ENCODE results near the gene IMP4. TPM values are rescaled to one million over a fixed set of nuclear protein-coding genes. Genes with fewer than 3 reads are reported as not detected.

The IMP4 gene
- total RNA-seq, 6 donors from 2014 or later: 45.6 to 118 (median 63.0) TPM

- TF ChIP-seq POLR2A (IDR thresholded peaks at IDR 0.05): no peak
- TF ChIP-seq CTCF (IDR thresholded peaks at IDR 0.05): no peak
- TF ChIP-seq POLR2AphosphoS5 (IDR thresholded peaks at IDR 0.05): no peak
- TF ChIP-seq EP300 (IDR thresholded peaks at IDR 0.05): no peak
- no peak overlapping the region for H3K4me3 ChIP-seq
- no peaks in the 10 kb centered on the region for H3K9me3 ChIP-seq
- 5 to 17% methylated on average over 1 of the region's 1 CpG for WGBS, 2 donors
- no peak overlapping the region for H3K27ac ChIP-seq
- no peaks in the 10 kb centered on the region for H3K27me3 ChIP-seq
- H3K4me1 ChIP-seq: no peaks in the 10 kb centered on the region
- DNase-seq: no peak
- ATAC-seq (ENCODE audit: low FRiP score in 2 of 2): no peak
- no peaks in the 10 kb centered on the region for H3K36me3 ChIP-seq
These were observed 26.1 kb upstream of the IMP4 start for GRCh38 chr2:130316596-130316995.

DNA sequence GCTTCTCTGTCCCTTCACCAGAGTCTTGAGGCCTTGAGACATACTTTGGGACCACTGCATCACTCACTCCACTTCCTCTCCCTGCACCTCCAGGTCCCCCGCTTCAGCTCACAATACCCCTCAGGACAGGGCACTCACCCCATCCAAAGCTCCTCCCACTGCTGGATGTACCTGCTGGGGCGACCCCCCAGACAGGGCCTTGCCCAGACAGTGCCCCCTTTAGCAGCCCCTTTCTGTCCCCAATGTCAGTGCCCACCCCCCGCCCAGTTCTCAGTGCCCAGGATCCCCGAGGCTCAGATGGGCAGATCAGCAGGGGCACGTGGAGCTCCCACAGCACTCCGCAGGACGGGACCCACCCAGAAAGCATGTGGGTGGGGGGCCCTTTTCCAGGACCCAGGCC is 23.8 kb upstream of the IMP4 start:
- 75 to 78% methylated on average over 4 to 7 of the region's 7 CpGs for WGBS, 2 donors
- Histone ChIP-seq H3K9me3 (no peaks in the 10 kb centered on the region), H3K36me3 (no peaks in the 10 kb centered on the region), H3K27me3 (no peaks in the 10 kb centered on the region), H3K4me1 (no peaks in the 10 kb centered on the region), H3K4me3 (no peak overlapping the region), H3K27ac (no peak overlapping the region)
- peak in 1 of 2 donors; percentile 41 for DNase-seq
- peak in 1 of 2 donors; percentile 7 for ATAC-seq (ENCODE audit: low FRiP score in 2 of 2)
- TF ChIP-seq CTCF (IDR thresholded peaks at IDR 0.05) (no peak), EP300 (IDR thresholded peaks at IDR 0.05) (no peak), POLR2A (IDR thresholded peaks at IDR 0.05) (no peak), POLR2AphosphoS5 (IDR thresholded peaks at IDR 0.05) (no peak)

DNA sequence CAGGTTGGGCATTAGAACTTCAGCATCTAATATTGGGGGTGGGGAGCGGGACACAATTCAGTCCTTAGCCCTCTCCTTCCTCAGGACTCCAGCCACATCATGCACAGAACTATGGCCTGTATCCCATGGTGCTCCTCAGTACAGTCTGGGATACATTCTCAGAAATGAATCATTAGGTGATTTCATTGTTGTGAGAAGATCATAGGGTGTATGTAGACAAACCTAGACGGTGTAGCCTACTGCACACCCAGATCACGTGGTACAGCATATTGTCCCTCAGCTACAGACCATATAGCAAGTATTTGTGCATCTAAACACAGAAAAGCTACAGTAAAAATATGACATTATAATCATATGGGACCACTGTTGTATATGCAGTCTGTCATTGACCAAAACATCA is 23.2 kb upstream of the IMP4 start:
- Histone ChIP-seq H3K4me3 (no peak overlapping the region), H3K27me3 (no peaks in the 10 kb centered on the region), H3K4me1 (no peaks in the 10 kb centered on the region), H3K9me3 (no peaks in the 10 kb centered on the region), H3K36me3 (no peaks in the 10 kb centered on the region), H3K27ac (no peak overlapping the region)
- DNase-seq (no peak), ATAC-seq (ENCODE audit: low FRiP score in 2 of 2) (no peak)
- TF ChIP-seq CTCF (IDR thresholded peaks at IDR 0.05): no peak
- no peak for TF ChIP-seq POLR2AphosphoS5 (IDR thresholded peaks at IDR 0.05)
- no peak for TF ChIP-seq POLR2A (IDR thresholded peaks at IDR 0.05)
- TF ChIP-seq EP300 (IDR thresholded peaks at IDR 0.05): no peak
- 88 to 89% methylated on average over 3 of the region's 3 CpGs for WGBS, 2 donors

- no peaks in the 10 kb centered on the region for H3K9me3 ChIP-seq
- TF ChIP-seq POLR2A (IDR thresholded peaks at IDR 0.05) (no peak), EP300 (IDR thresholded peaks at IDR 0.05) (no peak), POLR2AphosphoS5 (IDR thresholded peaks at IDR 0.05) (no peak), CTCF (IDR thresholded peaks at IDR 0.05) (no peak)
- no peak overlapping the region for H3K27ac ChIP-seq
- ATAC-seq (ENCODE audit: low FRiP score in 2 of 2) (peak in 1 of 2 donors; percentile 36), DNase-seq (peak in 1 of 2 donors; percentile 86)
- no peak overlapping the region for H3K4me3 ChIP-seq
- no peaks in the 10 kb centered on the region for H3K36me3 ChIP-seq
- 77 to 79% methylated on average over 17 to 41 of the region's 43 CpGs for WGBS, 2 donors
- H3K4me1 ChIP-seq: peaks cover 0 to 9% (median 2%) of the 10 kb centered on the region in 4 donors
- H3K27me3 ChIP-seq: no peaks in the 10 kb centered on the region
These were observed 14.8 kb upstream of the IMP4 start for GRCh38 chr2:130327703-130328527.

GRCh38 chr2:130328710-130329109 is 14.0 kb upstream of the IMP4 start:
- peaks cover 0 to 9% (median 2%) of the 10 kb centered on the region in 4 donors for H3K4me1 ChIP-seq
- no peaks in the 10 kb centered on the region for H3K36me3 ChIP-seq
- ATAC-seq (ENCODE audit: low FRiP score in 2 of 2) (no peak), DNase-seq (no peak)
- TF ChIP-seq POLR2AphosphoS5 (IDR thresholded peaks at IDR 0.05) (no peak), CTCF (IDR thresholded peaks at IDR 0.05) (no peak), EP300 (IDR thresholded peaks at IDR 0.05) (no peak), POLR2A (IDR thresholded peaks at IDR 0.05) (no peak)
- WGBS, 2 donors: 33 to 34% methylated on average over 2 of the region's 2 CpGs
- no peak overlapping the region for H3K4me3 ChIP-seq
- H3K27ac ChIP-seq: no peak overlapping the region
- H3K27me3 ChIP-seq: no peaks in the 10 kb centered on the region
- no peaks in the 10 kb centered on the region for H3K9me3 ChIP-seq
